8988T (cell line): ENCODE measurements around the gene COL6A1.
A peak's percentile ranks its signal among the peaks of the same experiment; 100 is the strongest.

Experiments used
- DNase-seq: peaks from one replicate; pipeline ENCODE4 v3.0.0; 2011

COL6A1 gene

GRCh38 chr21:45982758-45983648 lies 1.4 kb downstream of the COL6A1 start:
- peak; percentile 13 for DNase-seq

- no peak for DNase-seq
These were observed 2.0 kb downstream of the COL6A1 start for GRCh38 chr21:45983649-45983965.

- peak; percentile 9 for DNase-seq
These were observed 2.5 kb downstream of the COL6A1 start for GRCh38 chr21:45983981-45984551.

DNA sequence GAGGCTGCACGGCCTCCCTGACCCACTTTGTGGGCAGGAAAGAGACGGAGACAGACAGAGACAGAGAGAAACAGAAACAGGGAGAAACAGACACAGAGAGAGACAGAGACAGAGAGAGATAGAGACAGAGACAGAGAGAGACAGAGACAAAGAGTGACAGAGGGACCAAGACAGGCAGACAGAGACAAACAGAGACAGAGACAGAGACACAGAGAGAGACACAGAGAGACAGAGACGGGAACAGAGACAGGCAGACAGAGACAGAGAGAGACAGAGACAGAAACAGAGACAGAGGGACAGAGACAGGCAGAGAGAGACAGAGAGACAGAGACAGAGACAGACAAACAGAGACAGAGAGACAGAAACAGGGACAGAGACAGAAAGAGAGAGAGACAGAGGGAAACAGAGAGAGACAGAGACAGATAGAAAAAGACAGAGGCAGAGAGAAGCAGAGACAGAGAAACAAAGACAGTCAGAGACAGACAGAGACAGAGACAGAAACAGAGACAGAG lies 3.1 kb downstream of the COL6A1 start:
- no peak for DNase-seq

DNA sequence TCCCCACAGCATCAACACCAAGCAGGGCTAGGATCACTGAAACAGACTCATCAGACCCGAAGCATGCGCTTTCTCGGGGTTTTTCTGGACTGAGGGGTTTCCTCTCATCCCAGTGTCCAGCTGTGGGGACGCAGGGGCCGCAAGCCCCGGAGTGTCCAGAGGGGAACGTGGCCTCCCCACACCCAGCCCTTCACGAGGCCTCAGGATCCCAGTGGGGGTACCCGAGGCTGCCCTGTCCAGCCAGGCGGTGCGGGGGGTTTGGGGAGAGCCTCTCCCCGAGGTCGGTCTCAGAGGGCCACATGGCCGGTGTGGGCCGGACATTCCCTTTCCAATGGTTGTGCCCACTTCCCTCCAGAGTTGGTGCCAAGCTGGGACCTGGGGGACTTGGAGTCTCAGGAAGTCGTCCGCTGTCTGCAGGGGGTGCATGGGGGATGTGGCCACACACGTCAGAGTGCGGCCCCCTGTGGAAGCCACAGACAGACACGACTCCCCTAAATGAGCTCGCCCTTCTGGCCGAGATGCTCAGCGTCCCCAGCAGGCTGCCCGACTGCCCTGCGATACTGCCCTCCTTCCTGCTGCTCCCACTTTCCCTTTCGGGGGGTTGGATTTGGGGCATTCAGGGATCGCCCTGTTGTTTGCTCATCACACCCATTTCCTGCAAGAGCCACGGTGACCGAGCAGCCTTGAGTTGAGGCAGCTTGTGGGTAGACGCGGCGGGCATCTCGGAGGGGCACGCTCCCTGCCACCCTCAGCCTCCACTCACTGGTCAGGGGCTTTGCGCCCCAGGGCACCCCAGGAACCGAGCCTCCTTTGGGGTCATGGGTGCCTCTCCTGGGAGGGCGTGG lies 4.1 kb downstream of the COL6A1 start:
- peak; percentile 14 for DNase-seq

GRCh38 chr21:45986316-45987051 lies 4.9 kb downstream of the COL6A1 start:
- DNase-seq, result peak; percentile 32

- peak; percentile 16 for DNase-seq
These were observed 5.6 kb downstream of the COL6A1 start for GRCh38 chr21:45987121-45987711.

- DNase-seq, result no peak
These were observed 7.1 kb downstream of the COL6A1 start for GRCh38 chr21:45988366-45989347.

GRCh38 chr21:45989355-45990048 lies 7.9 kb downstream of the COL6A1 start:
- DNase-seq, result peak; percentile 29

- DNase-seq, result peak; percentile 36
These were observed 8.6 kb downstream of the COL6A1 start for GRCh38 chr21:45990049-45990711.

DNA sequence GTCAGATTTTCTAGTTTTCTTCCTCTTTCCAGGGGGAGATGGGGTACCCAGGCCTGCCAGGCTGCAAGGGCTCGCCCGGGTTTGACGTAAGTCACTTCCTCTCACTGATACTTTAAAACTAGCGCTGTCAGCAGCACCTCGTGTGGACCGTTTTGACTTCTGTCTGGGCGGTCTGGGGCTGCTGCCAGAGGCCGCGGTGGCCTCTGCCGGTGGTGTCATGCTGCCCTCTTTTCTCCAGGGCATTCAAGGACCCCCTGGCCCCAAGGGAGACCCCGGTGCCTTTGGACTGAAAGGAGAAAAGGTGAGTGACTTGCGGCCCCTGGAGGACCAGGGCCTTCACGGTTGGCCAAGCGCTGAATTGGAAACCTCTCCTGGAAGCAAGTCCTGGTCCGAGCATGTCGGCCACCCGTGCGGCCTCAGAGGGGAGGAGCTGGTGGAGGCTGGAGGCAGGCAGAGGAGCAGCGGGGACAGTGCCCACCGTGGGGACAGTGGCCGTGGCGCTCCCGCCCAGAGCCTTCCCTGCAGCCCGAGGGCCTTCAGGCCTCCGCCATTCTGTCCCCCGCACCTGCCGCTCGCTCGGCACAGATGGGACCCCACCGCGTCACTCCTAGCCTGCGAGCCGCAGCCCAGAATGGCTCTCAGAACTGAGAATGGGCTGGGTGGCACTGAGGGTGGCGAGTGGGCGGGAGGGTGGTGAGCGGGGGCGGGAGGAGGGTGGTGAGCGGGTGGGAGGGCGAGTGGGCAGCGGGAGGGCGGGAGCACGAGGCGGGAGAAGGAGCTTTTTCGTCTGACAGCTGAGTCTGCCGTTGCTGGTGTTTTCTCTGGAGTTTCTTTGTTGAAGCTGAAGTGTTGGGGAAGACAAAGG lies 9.4 kb downstream of the COL6A1 start:
- peak; percentile 15 for DNase-seq

- DNase-seq, result peak; percentile 8
These were observed 10.2 kb downstream of the COL6A1 start for GRCh38 chr21:45991606-45992300.

GRCh38 chr21:45992301-45993209 lies 11.0 kb downstream of the COL6A1 start:
- peak; percentile 25 for DNase-seq

DNA sequence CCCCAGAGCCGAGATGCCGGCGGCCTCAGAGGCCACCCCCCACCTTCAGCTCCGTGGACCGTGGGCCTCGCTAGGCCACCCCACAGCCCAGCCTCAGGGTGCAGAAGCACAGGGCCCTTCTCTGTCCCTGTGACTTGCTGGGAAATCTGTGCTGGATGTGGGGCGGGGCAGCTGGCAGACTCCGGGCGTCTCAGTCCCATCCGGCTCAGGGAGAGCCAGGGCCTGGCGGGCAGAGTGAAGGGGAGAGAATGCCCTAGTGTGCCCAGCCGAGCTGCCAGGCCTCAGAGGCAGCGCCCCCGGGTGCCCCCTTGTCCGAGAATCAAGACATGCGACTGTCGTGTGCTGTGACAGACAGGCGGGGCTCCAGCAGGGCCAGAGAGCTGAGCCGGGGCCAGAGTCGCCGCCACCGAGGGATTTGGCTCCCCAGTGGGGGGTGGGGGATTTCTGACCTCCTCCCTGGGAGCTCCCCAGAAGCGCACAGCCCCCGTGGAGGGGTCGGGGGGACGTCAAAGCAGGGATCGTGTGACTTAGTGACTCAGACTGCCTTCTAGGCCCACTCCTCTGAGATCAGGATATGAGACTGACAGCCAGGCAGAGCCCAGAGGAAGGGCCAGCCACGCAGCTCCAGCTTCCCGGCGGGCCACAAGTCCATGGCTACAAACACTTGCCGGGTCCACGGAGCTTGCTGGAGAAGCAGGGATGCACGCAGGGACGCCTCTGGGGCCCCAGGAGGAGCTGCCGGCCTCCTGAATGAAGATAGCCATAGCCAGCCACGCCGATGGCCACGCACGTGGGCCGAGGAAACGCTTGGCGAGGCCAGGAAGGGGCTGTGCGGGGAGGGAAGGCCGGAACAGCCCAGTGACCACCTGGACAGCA lies 11.9 kb downstream of the COL6A1 start:
- DNase-seq, result peak; percentile 25

DNA sequence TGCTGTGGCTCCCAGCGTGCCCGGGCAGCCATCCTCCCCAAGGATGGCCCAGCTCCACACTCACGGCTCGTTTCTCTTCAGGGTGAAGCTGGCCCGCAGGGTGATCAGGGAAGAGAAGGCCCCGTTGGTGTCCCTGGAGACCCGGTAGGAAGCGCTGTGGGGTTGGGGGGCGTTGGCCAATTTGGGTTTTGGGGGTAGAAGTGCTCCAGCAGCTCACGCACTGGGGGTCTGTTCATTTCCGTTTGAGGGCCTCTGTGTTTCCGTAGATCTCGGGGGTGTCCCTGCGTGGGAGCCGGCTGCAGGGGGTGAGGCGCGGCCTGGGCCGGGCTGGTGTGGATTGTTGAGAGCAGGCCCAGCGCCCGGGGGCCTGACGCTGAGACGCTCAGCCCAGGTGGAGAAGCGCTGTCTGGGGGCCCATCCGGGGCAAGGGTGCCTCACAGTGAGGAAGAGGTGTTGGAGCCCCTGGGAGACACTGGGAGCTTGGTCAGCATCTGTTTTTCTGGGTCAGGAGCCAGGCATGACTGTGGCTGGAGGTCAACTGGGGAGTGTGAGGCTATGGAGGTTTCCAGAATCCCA lies 12.6 kb downstream of the COL6A1 start:
- DNase-seq, result peak; percentile 9
